B cell (primary cell): ENCODE measurements around the gene COL25A1.

Experiments used
- EZH2 ChIP-seq: IDR thresholded peaks from 2 replicates; pipeline ENCODE4 v1.6.1; 2012; ENCODE audit warnings: borderline replicate concordance, low read depth, mild to moderate bottlenecking, moderate library complexity, low read length; ENCODE audit not compliant: insufficient read depth, poor library complexity, severe bottlenecking
- TF ChIP-seq, protein P1 (sequence below): fragments of 200-600 bp; IDR thresholded peaks from one replicate; pipeline ENCODE4 v1.8.0; 2022; ENCODE audit warnings: antibody characterized with exemption, mild to moderate bottlenecking

DNA sequence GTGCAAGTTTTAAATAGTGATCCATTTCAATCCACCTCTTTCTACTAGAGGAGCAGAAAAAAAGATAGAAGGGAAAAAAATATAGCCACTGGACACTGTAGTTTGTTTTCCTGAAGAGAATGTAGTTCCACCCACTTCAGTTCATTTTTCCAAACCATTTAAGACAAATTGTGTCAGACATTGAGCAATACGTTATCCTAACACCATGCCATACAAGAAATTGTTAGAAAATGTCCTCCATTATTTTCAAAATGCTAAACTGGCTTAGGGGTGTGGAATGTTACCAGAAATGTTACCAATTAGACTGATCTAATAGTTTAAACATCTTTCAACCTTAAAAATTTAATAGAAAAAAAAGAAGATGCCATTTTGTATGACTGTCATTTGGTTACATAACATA is 491.0 kb downstream of the COL25A1 start:
- no peak for TF ChIP-seq EZH2
- TF ChIP-seq, protein P1, sequence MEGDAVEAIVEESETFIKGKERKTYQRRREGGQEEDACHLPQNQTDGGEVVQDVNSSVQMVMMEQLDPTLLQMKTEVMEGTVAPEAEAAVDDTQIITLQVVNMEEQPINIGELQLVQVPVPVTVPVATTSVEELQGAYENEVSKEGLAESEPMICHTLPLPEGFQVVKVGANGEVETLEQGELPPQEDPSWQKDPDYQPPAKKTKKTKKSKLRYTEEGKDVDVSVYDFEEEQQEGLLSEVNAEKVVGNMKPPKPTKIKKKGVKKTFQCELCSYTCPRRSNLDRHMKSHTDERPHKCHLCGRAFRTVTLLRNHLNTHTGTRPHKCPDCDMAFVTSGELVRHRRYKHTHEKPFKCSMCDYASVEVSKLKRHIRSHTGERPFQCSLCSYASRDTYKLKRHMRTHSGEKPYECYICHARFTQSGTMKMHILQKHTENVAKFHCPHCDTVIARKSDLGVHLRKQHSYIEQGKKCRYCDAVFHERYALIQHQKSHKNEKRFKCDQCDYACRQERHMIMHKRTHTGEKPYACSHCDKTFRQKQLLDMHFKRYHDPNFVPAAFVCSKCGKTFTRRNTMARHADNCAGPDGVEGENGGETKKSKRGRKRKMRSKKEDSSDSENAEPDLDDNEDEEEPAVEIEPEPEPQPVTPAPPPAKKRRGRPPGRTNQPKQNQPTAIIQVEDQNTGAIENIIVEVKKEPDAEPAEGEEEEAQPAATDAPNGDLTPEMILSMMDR, result no peak
